Heart left ventricle (tissue), 16 donors: ENCODE data around the gene NFIX. TPM values are rescaled to one million over a fixed set of nuclear protein-coding genes. Genes with fewer than 3 reads are reported as not detected.
A peak's percentile ranks its signal among the peaks of the same experiment; 100 is the strongest.

ENCODE experiments used
- ATAC-seq, 4 donors: fragments of 200-7000 bp; cut with Tn5 transposase; one replicate each; pipeline ENCODE4 v1.9.1; 2020 to 2022; ENCODE audit warnings: moderate library complexity in 4 of 4, mild to moderate bottlenecking in 3 of 4, moderate number of reproducible peaks in 1 of 4
- DNase-seq, 5 donors: peaks; one replicate each; pipeline ENCODE4 v3.0.0-alpha.2; 2020
- H3K27ac ChIP-seq, 12 donors: fragments of 200-600 bp; sonication (generic) in 4 of 12; one replicate each; pipeline versions ENCODE4 v1.5.0 to v1.8.0; 2016 to 2022; ENCODE audit warnings: mild to moderate bottlenecking in 2 of 12
- H3K27me3 ChIP-seq, 9 donors: fragments of 200-600 bp; sonication (generic) in 2 of 9; one replicate each; pipeline versions ENCODE4 v1.5.1 to v1.8.0; 2016 to 2022; ENCODE audit warnings: mild to moderate bottlenecking in 3 of 9
- H3K36me3 ChIP-seq, 9 donors: fragments of 200-600 bp; sonication (generic) in 2 of 9; one replicate each; pipeline versions ENCODE4 v1.5.0 to v1.8.0; 2018 to 2022; ENCODE audit warnings: mild to moderate bottlenecking in 2 of 9
- H3K4me1 ChIP-seq, 12 donors: fragments of 200-600 bp; sonication (generic) in 4 of 12; one replicate each; pipeline versions ENCODE4 v1.5.0 to v1.8.0; 2016 to 2022; ENCODE audit warnings: mild to moderate bottlenecking in 3 of 12
- H3K4me3 ChIP-seq, 12 donors: fragments of 200-600 bp; sonication (generic) in 4 of 12; one replicate each; pipeline versions ENCODE4 v1.5.0 to v1.8.0; 2017 to 2022; ENCODE audit warnings: mild to moderate bottlenecking in 9 of 12, moderate library complexity in 4 of 12
- H3K9me3 ChIP-seq, 12 donors: fragments of 200-600 bp; sonication (generic) in 4 of 12; one replicate each; pipeline versions ENCODE4 v1.5.0 to v1.8.0; 2016 to 2022; ENCODE audit warnings: mild to moderate bottlenecking in 1 of 12
- POLR2A ChIP-seq, 2 donors: fragments of 450-650 bp; IDR thresholded peaks; one replicate each; pipeline ENCODE4 v1.6.1; 2017; ENCODE audit warnings: antibody characterized with exemption in 2 of 2, mild to moderate bottlenecking in 2 of 2, moderate library complexity in 2 of 2
- WGBS, 4 donors: extraction: QIAGEN DNeasy Blood & Tissue Kit in 2 of 4; methylation state at CpG; one replicate each; pipeline versions ENCODE4 v1.1.5 to v1.1.7; 2013 to 2018; 5-methylcytosine and 5-hydroxymethylcytosine counted together
- intact Hi-C, 10 donors: fragments of 100-400 bp; cut with DNase I; formaldehyde crosslinking; loops; one replicate each; pipeline versions ENCODE4 v1.11.1 to v1.14.2; 2022
- long read RNA-seq, 3 donors: library from polyadenylated mRNA; unstranded; transcript quantifications; one replicate each; pipeline ENCODE4 v2.0.0, GENCODE V29; 2020 to 2021
- polyA plus RNA-seq, 2 donors: library from polyadenylated mRNA; stranded (reverse); fragments of 200-250 nt; gene quantifications; one replicate each; pipeline ENCODE4 v1.2.3, GENCODE V29; 2013
- total RNA-seq, 9 donors: library from RNA; depleted of rRNA in 2 of 9; stranded (reverse); fragments of >200 nt in 2 of 9; fragmentation: NEBNext Ultra II Directional in 3 of 9; extraction: Animal tissue kit (Norgen Biotek cat#: 25700) in 3 of 9; gene quantifications; one replicate each; pipeline versions ENCODE4 v1.1.0 to v1.2.4, GENCODE V29; 2016 to 2023
- TF ChIP-seq, protein P1 (sequence below), 12 donors: fragments of 200-600 bp; sonication (generic) in 4 of 12; IDR thresholded peaks; one replicate each; pipeline versions ENCODE4 v1.5.0 to v1.8.0; 2018 to 2022; ENCODE audit warnings: antibody characterized with exemption in 12 of 12, mild to moderate bottlenecking in 5 of 12
- donor health status: ischemic (EF 13 %, LVEDD 7.1; RV severe dilation, severe dysfunction).
- donor health status: healthy with polysubstance abuse.
- donor health status: DM: no; HTN: yes; CAD: no.
- donor health status: DM: no; HTN: no; CAD: no.
- donor health status: ischemic (EF 25% LVEDD 6.9; RV normal size, moderate dysfunction).
- donor health status: ischemic (EF 25% LVEDD 5.7; RV mildly dilated, moderate dysfunction).
- donor health status: healthy.
- donor health status: DM: yes; HTN: yes; CAD: no.
- donor health status: ischemic (EF 35%, LVEDD 5.7; RV mildly dilated, moderate dysfunction).
- donor health status: nonischemic (EF 11% LVEDD 7.7; RV severe dilation, severe dysfunction).
- donor health status: DM: yes; HTN: yes; CAD: no.
- donor health status: PGD.
- donor health status: ischemic (EF 29% LVEDD 5.4; RV normal size, mild dysfunction).
- donor health status: nonischemic (EF 23%, LVEDD 6.1; RV moderate dilation, normal function).

NFIX gene
- 100 to 1,000 TPM in 8 of 9 donors, 10 to 100 TPM in 1; 81.4 to 147 (median 122) TPM for total RNA-seq
- polyA plus RNA-seq: 10 to 100 TPM; 42.1 to 55.2 TPM
- long read RNA-seq, donor 1, partial matches to known transcripts: 0 of 23 reads
- long read RNA-seq, donor 1, other reads (novel, unspliced or antisense): 20 of 23 reads
- long read RNA-seq, donor 2, partial matches to known transcripts: 0 of 7 reads
- long read RNA-seq, donor 2, other reads (novel, unspliced or antisense): 6 of 7 reads
- long read RNA-seq, donor 3, partial matches to known transcripts: 2 of 14 reads
- long read RNA-seq, donor 3, other reads (novel, unspliced or antisense): 12 of 14 reads

DNA sequence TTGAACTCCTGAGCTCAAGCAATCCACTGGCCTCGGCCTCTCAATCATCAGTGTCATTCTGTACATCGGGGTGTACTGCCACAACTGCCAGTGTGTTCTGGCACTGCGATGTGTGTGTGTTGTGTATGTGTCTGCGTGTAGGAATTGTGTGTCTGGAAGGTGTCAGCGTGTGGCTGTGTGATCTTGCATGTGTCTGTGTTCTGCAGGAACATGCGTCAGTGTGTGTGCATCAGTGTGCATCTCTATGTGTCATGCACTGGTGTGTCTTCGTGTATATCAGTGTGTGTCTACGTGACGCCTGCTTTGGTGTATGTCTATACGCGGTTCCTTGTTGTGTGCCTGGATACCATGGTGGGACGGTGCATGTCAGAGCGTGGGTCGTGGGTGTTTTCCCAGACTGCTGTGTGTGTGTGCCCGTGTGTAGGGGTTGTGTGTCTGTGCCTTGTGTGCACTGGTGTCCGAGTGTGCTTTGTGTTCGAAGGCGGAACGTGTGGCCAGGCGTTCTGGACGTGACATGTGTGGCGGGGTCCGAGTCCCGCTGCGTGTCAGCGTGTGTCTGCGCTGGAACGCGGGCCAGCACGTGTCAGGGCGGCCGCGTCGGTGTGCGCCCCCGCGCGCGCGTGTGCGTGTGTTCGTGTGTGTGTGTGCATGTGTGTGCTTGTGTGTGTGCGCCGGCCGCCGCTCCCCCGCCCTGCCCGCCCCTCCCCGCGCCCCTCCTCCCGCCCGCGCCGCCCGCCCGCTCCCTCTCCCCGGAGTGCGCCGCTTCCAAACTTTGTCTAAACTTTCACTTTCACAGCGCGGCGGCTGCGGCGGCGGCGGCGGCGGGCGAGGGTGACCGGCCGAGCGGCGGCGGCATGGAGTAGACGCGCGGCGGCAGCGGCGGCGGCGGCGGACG lies at the start of gene NFIX:
Gene NFIX, plus strand, starts transcription at position 775 of the 895 bp plus-strand sequence. CDS start 363 bp downstream, outside the sequence.
- ATAC-seq (peak; percentile 10 to 47 (median 41)), DNase-seq (peak; percentile 73 to 83 (median 82))
- H3K4me1 ChIP-seq: peaks cover 0 to 27% (median 16%) of the 10 kb centered on the region in 12 donors
- peak within 1 kb of the TSS; percentile 53 to 97 (median 88) for H3K27ac ChIP-seq
- TF ChIP-seq POLR2A (IDR thresholded peaks at IDR 0.05): no peak
- TF ChIP-seq, protein P1, sequence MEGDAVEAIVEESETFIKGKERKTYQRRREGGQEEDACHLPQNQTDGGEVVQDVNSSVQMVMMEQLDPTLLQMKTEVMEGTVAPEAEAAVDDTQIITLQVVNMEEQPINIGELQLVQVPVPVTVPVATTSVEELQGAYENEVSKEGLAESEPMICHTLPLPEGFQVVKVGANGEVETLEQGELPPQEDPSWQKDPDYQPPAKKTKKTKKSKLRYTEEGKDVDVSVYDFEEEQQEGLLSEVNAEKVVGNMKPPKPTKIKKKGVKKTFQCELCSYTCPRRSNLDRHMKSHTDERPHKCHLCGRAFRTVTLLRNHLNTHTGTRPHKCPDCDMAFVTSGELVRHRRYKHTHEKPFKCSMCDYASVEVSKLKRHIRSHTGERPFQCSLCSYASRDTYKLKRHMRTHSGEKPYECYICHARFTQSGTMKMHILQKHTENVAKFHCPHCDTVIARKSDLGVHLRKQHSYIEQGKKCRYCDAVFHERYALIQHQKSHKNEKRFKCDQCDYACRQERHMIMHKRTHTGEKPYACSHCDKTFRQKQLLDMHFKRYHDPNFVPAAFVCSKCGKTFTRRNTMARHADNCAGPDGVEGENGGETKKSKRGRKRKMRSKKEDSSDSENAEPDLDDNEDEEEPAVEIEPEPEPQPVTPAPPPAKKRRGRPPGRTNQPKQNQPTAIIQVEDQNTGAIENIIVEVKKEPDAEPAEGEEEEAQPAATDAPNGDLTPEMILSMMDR (IDR thresholded peaks at IDR 0.05): peak in 1 of 12 donors; percentile 8
- no peaks in the 10 kb centered on the region for H3K9me3 ChIP-seq
- peaks cover 0 to 15% (median 6%) of the 10 kb centered on the region in 9 donors for H3K36me3 ChIP-seq
- peak within 1 kb of the TSS; percentile 72 to 90 (median 80) for H3K4me3 ChIP-seq
- WGBS, 4 donors: 10 to 69% (median 12%) methylated on average over 11 to 84 of the region's 84 CpGs
- H3K27me3 ChIP-seq: peaks cover 0 to 5% (median 0%) of the 10 kb centered on the region in 9 donors
- intact Hi-C loops: loop anchor here in 6 of 10 donors (2.0 to 5.0 kb wide), 4 partner anchors 37 to 67 kb away; no protein-coding TSS in a partner anchor

- WGBS, 4 donors: 0 to 1% (median 1%) methylated on average over 34 to 62 of the region's 62 CpGs
- Histone ChIP-seq H3K9me3 (no peaks in the 10 kb centered on the region), H3K27me3 (no peaks in the 10 kb centered on the region), H3K36me3 (peaks cover 7 to 83% (median 76%) of the 10 kb centered on the region in 9 donors), H3K4me3 (peak within 1 kb of the TSS; percentile 63 to 96 (median 85)), H3K27ac (peak within 1 kb of the TSS; percentile 83 to 97 (median 94)), H3K4me1 (peaks cover 5 to 62% (median 35%) of the 10 kb centered on the region in 12 donors)
- DNase-seq: peak; percentile 97 to 99 (median 98)
- intact Hi-C loops: no loop called here
- peak in 1 of 2 donors; percentile 87 for TF ChIP-seq POLR2A (IDR thresholded peaks at IDR 0.05)
- TF ChIP-seq, protein P1 (IDR thresholded peaks at IDR 0.05): no peak
- peak; percentile 92 to 94 (median 93) for ATAC-seq
Observed at GRCh38 chr19:12945479-12946091, 49.7 kb upstream of the NFIX start, which contains the start of gene RAD23A. Gene RAD23A (plus strand): TSS chr19:12945862. CDS start chr19:12945949, 87 bp downstream.

DNA sequence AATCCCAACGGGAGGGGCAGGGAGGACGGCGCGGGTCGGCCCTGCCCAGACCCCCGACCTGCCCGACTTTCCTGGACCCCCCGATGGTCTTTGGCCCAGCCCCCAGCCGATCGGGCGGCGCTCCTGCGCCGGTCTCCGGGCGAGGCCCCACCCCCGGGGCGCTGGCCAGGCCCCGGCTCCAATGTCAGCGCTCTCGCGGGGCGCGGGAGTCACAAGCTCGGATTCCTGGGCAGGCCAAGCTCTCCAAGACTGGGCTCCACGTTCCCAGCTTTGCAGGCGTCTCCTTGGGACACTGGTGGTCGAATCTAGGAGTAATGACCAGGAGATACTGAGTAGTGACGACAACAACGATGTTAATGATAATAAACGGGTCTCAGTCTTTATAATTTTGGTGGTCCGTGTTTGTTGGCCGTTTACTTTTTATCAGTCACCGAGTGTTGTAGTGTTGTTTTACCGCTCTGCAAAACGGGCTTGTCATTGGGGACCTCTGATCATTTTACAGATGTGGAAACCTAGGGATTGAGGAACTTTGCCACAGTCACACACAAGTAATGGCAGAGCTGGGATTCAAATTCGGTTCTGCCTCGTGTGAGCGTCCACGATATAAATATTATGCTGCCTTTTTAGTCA lies 49.1 kb upstream of the NFIX start:
- H3K4me1 ChIP-seq: peaks cover 5 to 56% (median 29%) of the 10 kb centered on the region in 12 donors
- no peak for TF ChIP-seq POLR2A (IDR thresholded peaks at IDR 0.05)
- TF ChIP-seq, protein P1 (IDR thresholded peaks at IDR 0.05): no peak
- no peaks in the 10 kb centered on the region for H3K27me3 ChIP-seq
- ATAC-seq (peak in 3 of 4 donors; percentile 76 to 78 (median 77)), DNase-seq (peak; percentile 68 to 79 (median 74))
- H3K36me3 ChIP-seq: peaks cover 7 to 83% (median 76%) of the 10 kb centered on the region in 9 donors
- H3K9me3 ChIP-seq: no peaks in the 10 kb centered on the region
- peak overlapping the region; percentile 63 to 96 (median 85) for H3K4me3 ChIP-seq
- WGBS, 4 donors: 1 to 3% (median 1%) methylated on average over 15 to 40 of the region's 40 CpGs
- H3K27ac ChIP-seq: peak overlapping the region; percentile 83 to 97 (median 94)
- intact Hi-C loops: no loop called here
